GM10847 (cell line): ENCODE measurements around the gene GFPT1.

ENCODE experiments used
- POLR2A ChIP-seq: IDR thresholded peaks from 2 replicates; pipeline ENCODE4 v1.6.1; 2011; ENCODE audit not compliant: insufficient read length; ENCODE audit errors: extremely low read depth

GFPT1 gene

DNA sequence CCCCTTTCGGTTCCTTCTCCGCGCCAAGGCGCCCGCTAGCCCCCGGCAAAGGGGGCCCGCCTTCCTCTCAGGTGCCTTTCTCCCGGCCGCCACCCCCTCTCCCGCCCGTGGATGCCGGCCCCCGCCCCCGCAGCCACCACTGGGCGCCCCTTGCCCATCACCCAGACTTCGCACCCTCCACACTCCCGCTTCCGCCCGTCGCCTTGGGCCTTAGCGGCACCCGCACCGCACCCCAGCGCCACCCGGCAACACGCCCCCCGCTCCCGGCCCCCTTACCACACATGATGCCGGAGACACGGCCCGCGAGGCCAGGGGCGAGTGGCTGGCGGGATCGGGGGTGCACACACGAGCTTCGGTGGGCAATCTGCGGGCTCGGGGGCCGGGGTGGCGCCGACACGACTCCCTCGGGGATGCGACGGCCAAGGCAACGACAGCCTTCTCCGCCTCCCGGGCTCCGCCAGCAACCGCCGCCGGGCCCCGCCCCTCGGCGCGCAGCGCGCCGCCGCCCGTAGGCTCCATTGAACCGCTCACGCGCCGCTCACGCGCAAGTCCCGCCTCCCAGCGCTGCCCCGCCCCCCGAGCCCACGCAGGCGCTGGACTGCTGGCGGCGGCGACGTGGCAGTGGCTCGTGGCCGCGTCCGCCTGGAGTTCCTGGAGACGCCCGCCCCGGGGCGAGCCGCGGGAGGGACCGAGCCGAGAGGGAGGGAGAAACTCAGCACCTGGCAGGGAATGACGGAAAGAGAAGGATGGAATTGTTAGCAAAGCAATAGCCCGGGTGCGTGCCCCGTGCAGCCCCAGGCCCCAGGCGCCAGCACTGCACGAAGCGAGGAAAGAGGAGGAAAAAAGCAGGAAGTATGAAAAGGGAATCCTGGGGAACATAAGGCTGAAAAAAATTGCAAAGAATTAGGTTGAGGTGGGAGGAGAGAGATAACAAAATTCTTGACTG lies at the start of gene GFPT1:
TSS of gene GFPT1 (minus strand) at position 439 of the 946 bp plus-strand sequence. CDS start at position 283, 156 bp downstream.
- TF ChIP-seq POLR2A = peak; percentile 84

GRCh38 chr2:69436596-69436937 lies 49.5 kb upstream of the GFPT1 start:
- no peak for TF ChIP-seq POLR2A

DNA sequence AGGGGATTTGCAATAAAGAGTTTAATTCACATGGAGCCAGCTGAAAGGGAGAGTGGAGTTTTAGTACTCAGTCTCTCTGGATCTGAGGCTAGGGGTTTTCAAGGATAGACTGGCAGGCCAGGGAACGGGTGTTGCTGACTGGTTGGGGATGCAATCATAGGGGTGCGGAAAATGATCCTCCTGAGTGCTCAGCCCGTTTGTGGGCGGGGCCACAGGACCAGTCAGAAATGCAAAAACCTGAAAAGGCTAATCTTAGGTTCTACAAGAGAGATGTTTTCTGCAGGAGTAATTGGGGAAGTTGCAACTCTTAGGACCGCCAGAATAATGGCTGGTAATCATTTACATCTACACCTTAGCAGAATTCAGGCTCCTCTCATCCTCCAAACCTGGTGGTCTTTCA lies 47.7 kb upstream of the GFPT1 start:
- no peak for TF ChIP-seq POLR2A

DNA sequence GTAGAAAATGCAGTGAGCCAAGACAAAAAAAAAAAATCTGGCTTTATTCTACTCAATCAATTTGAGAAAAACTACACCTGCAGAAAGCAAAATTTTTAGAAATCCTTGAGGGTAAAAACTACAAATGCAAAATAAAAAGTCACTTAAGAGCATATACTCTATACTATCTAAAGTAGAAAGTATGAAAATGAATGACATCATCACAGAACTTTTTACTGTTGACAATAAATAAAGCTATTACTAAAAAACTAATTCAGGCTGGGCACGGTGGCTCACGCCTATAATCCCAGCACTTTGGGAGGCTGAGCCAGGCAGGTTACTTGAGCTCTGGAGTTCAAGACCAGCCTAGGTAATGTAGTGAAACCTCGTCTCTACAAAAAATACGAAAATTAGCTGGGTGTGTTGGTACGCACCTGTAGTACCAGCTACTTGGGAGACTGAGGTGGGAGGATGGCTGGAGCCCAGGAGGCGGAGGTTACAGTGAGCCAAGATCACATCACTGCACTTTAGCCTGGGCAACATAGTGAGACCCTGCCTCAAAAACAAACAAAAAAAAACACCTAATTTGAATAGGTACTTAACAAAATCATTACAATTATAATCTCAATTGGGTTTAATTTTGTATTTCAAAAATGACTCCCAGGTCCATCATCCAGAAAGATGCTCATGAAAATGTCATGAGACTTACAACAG lies 42.6 kb upstream of the GFPT1 start:
- TF ChIP-seq POLR2A = no peak

DNA sequence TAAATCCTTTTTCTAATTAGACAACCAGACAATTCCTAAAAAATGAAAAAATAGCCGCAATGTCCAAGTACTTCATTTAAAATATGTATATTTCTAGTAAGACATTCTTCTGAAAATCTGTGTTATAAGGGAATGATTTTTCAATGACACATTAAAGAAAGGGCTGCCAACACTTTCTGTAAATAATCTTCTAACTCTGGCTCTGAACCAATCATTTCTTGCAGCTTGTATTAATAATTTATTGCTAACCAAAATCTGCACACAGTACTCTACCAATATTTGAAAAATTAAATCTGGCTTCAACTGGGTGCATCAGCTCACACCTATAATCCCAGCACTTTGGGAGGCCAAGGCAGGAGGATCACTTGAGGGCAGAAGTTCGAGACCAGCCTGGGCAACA lies 42.0 kb upstream of the GFPT1 start:
- no peak for TF ChIP-seq POLR2A

DNA sequence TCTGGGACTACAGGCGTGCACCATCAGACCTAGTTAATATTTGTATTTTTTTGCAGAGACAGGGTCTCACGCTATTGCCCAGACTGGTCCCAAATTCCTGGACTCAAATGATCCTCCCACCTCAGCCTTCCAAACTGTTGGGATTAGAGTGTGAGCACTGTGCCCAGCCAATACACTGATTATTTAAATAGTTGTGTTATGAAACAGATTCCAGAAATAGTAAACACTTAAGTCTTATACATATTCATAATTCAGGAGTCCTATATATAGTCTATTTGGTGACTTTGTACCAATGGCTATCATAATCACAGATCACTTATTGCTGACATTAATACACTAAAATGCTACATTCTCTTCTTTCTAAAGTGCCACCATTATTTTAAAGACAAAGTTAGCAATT lies 37.4 kb upstream of the GFPT1 start:
- TF ChIP-seq POLR2A = no peak

GRCh38 chr2:69422198-69422597 lies 35.2 kb upstream of the GFPT1 start:
- no peak for TF ChIP-seq POLR2A

DNA sequence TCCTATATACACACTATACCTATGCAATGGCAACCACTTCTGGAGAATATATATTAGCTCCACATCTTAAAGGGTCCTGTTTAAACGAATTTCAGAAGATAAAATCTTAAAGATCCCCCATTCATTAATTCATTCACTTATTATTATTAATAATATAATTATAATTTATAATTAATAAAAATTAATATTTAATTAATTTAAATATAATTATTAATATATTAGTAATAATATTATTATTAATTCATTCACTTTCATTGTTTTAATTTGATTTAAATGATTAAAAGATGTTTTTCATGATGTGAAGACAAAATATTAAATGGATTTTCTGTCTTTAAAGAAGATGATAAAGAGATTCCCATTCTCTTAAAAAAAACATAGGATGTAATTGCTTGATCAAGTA lies 29.1 kb upstream of the GFPT1 start:
- no peak for TF ChIP-seq POLR2A

DNA sequence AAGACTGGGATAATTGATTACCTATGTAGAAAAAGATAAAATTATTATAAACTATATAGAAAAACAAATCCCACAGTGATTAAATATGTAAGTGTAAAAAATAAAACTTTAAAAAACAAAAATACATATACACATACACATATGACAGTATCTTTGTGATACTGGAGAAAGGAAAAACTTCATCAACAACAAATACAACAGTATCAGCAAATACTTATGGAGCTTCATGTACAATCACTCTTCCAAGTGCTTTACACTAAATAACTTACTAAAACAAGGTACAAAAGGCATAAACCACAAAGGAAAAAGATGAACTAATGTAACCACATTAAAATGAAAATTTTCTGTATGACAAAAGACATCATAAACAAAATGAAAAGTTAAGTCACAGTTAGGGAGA lies 24.1 kb upstream of the GFPT1 start:
- TF ChIP-seq POLR2A = no peak

- TF ChIP-seq POLR2A = no peak
These were observed 18.3 kb upstream of the GFPT1 start for GRCh38 chr2:69405306-69405705.

GRCh38 chr2:69400121-69400520 lies 13.1 kb upstream of the GFPT1 start:
- TF ChIP-seq POLR2A = no peak

DNA sequence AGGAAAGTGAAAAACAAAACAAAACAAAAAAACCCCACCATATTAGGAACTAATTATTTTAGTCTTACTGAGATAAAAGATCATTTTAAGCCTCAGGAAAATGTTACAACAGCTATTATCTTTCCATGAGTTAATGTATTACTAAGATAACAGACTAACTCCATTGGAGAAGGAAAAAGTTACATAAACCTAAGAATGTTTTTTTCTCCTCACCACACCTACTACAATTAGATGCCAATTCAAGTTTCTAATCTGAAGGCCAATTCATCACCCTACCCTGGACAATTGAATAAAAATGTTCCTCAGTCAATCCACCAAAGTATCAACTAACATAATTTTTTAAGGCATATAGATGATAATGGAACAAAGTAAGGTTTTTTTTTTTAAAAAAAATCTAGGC lies 10.2 kb upstream of the GFPT1 start:
- TF ChIP-seq POLR2A = no peak

DNA sequence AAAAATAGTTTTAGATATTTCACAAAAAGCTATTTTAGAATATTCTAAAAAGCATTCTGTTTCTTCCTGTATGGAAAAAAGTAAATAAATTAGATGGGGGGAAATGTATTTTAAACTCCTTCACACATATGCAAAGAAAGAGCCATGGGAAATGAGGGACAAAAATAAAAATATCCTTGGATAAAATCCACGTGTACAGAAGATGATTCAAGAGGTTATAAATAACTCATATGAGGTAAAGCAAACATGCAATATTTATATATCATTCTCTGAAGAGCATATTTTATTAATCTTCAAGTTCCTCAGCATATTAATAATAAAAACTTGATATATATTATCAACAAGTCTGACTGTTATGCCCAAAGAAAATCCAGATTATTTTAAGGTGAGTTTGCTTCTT lies 8.8 kb upstream of the GFPT1 start:
- no peak for TF ChIP-seq POLR2A

DNA sequence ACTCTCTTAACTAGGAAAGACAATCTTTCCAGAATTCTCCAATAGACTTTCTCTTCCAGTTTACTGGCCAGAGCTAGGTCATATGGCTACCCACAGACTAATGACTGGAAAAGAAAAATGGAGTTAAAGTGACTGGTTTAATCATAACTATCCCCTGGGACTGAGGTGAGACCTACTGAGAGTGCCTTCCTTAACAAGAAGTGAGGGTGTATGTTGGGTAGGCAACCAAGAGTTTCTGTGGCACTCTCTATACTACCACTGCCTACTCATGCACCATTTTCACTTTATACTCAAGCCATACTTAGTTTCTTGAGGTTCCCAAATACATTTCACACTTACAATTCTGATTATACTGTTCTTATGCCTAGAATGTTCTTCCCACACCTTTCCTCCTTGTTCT lies 6.9 kb upstream of the GFPT1 start:
- no peak for TF ChIP-seq POLR2A

DNA sequence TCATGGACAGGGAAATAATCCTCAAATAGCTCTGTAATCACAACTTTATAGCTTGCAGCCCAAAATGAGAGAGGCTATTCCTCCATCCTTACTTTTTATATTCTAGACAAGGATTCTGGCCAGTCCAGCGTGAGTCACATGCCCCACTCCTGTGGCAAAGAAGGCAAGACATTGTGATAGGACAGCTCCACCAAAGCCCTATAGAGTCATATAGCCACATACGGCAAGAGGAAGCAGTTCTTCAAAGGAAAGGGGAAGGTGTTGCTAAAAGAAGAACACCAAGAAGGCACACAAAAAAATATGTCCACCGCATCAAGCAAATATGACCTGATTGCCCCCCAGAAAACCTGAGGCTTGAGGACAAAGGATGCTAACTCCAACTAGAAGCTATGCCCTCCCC lies 3.4 kb upstream of the GFPT1 start:
- no peak for TF ChIP-seq POLR2A

DNA sequence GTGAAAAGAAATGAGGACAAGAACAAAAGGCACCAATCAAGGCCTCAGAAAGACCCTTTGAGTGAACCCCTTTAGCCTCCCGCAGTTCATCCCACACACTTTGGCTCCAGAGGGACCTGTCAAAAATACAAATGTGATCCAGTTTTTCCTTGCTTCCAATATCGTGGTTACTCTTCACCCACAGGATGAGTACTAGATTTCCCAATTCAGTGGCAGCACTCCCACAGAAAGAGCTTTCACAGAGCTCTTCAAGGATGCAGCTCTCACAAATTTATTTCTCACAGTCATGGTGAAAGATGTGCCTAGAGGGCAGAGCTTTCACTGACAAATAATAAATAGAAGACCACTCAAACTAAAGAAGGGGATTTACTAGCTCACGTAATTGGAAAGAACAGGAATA lies 3.0 kb upstream of the GFPT1 start:
- no peak for TF ChIP-seq POLR2A
